Measurements from ENCODE around the gene PYROXD2.

Gene PYROXD2

DNA sequence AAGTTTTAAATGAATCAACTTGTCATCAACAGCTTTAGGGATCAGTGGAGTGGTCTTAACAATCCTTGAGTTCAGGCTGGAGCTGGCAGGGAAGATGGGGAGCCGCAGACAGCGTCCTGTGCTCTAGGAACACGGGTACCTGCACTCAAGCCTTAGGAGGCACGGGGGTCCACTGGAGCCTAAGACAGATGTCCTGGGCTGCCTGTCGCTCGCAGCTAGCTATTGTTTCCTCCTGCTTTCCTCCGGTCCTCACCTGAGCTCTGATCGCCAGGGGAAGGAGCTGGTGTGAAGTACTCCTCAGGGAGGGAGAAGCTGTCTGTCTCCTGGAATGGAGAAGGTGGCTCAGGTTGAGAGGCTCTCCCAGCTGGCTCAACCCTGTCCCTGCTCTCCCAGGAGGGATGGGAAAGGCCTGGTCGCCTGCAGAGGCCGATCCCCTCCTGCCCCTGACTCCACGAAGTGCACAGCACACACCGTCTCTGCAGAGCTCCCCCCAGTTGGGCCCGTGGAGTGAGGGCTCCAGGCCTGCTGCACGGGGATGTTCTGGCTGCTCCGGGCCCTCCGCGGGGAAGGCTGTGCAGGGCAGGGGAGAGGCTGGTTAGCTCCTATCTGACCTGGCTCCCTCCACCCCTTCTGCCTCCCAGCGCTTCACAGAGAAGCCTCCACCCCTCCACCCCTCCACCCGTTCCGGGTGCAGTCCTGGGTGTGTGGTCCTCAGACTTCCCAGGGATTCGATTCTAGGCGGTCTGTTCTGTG is 14.5 kb upstream of the PYROXD2 start:
- Histone ChIP-seq H3K9me3 (ENCODE audit: low read length) (peaks cover 19% of the 10 kb centered on the region), H3K4me3 (ENCODE audit: low read length) (no peak overlapping the region), H3K4me1 (ENCODE audit: insufficient read depth, low read length) (no peaks in the 10 kb centered on the region), H3K36me3 (ENCODE audit: insufficient read depth, low read length) (peaks cover 51% of the 10 kb centered on the region), H3K27me3 (ENCODE audit: insufficient read depth, low read length) (no peaks in the 10 kb centered on the region), H2AFZ (ENCODE audit: low read depth, low read length) (no peak overlapping the region)

DNA sequence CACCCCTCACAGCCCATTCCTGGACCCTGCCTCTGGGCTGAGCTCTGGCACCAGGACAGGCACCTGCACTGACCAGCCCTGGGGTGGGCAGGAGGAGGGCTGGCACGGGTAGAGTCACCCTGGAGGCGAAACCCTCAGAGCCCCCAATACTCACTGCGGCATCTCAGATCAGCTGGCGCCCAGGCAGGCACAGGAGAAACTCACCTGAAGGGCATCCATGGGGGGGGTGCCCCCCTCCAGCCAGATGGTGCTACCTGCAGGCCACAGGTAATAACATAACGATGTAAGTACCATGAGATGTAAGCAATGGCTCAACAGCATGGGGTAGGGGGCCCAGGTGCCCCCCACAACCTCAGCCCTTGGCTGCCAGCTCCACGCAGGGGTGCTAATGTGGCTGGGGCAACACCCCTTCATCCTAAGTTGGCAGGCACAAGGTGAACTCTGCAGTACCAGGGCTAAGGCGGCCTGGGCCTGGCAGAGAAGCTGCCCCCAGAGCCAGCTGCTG is 12.1 kb upstream of the PYROXD2 start:
- H3K9me3 ChIP-seq (ENCODE audit: low read length) = peaks cover 6% of the 10 kb centered on the region
- H3K4me1 ChIP-seq (ENCODE audit: insufficient read depth, low read length) = no peaks in the 10 kb centered on the region
- peaks cover 39% of the 10 kb centered on the region for H3K36me3 ChIP-seq (ENCODE audit: insufficient read depth, low read length)
- H3K27me3 ChIP-seq (ENCODE audit: insufficient read depth, low read length) = no peaks in the 10 kb centered on the region
- H2AFZ ChIP-seq (ENCODE audit: low read depth, low read length) = no peak overlapping the region
- no peak overlapping the region for H3K4me3 ChIP-seq (ENCODE audit: low read length)

DNA sequence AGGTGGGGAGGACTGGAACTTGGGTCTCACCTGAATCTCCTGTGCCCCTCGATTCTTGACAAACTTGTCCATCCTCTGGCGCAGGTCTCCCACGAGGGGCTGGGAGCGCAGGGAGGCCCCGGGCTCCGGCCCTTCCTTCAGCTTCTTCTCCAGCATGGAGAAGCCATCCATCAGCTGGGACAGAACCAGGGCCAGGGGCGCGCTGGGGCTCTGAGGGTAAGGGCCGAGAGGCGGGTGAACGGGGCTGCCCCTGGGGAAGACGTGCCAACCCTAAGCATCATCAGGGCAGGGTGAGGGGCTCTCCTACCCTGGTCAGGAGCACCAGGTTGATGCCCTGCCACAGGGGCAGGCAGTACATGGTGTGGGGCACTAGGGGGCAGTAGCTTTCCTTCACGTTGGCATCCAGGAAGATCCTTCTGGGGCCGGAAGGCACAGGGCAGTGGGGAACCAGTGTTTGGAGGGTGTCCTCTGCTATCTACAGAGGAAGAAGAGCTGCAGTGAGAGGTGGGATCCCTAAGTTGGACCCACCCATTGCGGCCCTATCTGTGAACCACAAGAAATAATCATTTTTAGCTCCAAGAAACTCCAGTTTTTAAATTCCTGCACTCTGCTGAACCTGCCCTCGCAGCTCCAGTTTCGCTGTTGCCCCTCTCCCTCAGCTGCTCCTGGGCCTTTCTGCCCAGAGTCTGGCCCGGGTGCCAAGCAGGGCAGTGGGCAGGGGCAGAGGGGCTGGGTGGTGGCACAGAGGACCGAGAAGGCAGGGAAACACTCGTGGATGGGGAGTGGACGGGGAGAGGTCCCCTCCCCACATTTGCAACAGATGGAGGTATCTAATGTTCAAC is 10.8 kb upstream of the PYROXD2 start:
- Histone ChIP-seq H3K4me1 (ENCODE audit: insufficient read depth, low read length) (no peaks in the 10 kb centered on the region), H3K27me3 (ENCODE audit: insufficient read depth, low read length) (no peaks in the 10 kb centered on the region), H3K36me3 (ENCODE audit: insufficient read depth, low read length) (peaks cover 27% of the 10 kb centered on the region), H3K4me3 (ENCODE audit: low read length) (no peak overlapping the region), H2AFZ (ENCODE audit: low read depth, low read length) (no peak overlapping the region), H3K9me3 (ENCODE audit: low read length) (no peaks in the 10 kb centered on the region)

DNA sequence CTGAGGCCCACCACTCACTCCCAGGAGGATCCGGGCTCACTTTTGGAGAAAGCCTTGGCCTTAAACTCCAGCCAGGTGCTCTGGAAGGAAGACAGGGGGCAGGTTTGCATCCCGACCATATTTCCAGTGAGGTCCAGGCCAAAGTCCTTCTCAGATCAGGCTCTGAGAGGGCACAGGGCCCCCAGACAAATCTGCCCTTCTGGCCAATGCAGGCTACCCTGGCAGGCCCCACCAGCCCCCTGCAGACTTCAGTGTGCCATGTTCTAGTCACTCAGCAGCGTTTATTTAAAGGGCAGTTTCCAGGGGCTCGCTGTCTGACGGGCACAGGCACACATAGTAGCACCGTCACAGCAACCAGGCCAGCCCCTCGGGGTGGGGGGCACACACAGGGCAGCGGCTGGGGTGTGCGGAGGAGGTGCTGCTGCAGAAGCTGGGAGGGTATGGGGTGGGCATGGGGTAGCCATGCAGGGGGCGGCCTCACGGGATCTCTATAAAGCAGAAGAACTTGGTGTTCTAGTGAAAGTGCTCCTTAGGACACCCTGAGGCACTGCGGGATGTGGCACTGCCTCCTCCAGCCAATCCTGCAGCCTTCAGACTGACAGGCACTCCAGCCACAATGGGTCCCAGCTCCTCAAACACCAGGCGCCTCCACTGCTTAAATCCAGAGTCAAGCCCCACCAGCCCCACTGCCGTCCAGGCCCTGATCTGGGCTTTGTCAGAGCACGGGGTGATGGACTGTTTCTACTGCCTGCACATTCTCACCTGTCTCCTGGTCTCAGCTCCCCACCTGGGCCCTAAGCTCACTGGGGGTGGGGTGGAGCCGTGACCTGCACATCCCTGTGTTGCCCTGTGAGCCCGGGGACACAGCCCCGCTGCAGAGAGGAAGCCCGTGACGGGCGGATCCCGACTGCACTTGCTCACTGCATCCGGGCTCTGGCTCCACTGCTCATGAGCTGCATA is 9.6 kb upstream of the PYROXD2 start:
- no peaks in the 10 kb centered on the region for H3K4me1 ChIP-seq (ENCODE audit: insufficient read depth, low read length)
- H3K4me3 ChIP-seq (ENCODE audit: low read length) = no peak overlapping the region
- H2AFZ ChIP-seq (ENCODE audit: low read depth, low read length) = no peak overlapping the region
- H3K9me3 ChIP-seq (ENCODE audit: low read length) = no peaks in the 10 kb centered on the region
- no peaks in the 10 kb centered on the region for H3K27me3 ChIP-seq (ENCODE audit: insufficient read depth, low read length)
- peaks cover 19% of the 10 kb centered on the region for H3K36me3 ChIP-seq (ENCODE audit: insufficient read depth, low read length)

DNA sequence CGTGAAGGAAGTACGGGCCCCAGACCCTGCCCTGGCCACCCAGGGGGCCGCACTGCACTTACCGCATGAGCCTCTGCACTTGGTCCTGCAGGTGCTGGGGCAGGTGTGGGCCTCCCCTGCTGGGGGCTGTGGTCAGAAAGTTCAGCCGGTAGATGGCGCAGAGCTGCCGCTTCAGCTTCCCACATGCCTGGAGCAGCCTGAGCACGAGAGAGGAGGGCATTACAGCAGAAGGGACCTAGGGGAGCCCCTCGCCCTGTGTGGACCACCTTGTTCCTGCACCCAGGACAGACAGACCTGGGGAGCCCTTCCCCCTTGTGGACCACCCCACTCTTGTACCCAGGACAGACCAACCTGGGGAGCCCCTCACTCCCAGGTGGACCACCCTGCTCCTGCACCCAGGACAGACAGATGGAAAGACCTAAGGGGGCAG is 8.7 kb upstream of the PYROXD2 start:
- Histone ChIP-seq H2AFZ (ENCODE audit: low read depth, low read length) (no peak overlapping the region), H3K27me3 (ENCODE audit: insufficient read depth, low read length) (no peaks in the 10 kb centered on the region), H3K4me1 (ENCODE audit: insufficient read depth, low read length) (no peaks in the 10 kb centered on the region), H3K9me3 (ENCODE audit: low read length) (no peaks in the 10 kb centered on the region), H3K4me3 (ENCODE audit: low read length) (no peak overlapping the region), H3K36me3 (ENCODE audit: insufficient read depth, low read length) (peaks cover 16% of the 10 kb centered on the region)

DNA sequence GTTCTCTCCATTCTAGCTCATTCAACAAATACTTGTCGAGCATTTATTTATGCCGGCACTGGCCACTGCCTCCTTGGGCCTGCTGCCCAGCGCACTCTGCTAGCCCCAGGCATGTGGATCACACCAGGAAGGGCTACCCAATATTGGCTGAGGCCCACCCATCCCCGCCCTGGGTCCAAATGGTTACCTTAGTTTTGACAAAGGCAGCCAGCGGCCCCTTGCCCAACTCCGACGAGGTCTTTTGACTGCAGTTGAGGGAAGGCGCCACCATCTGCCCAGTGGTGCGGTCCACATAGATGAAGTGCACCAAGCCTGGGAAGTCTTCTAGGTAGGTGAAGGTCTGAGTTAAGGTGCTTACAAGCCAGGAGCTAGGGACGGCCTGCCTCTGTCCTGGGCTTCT is 7.2 kb upstream of the PYROXD2 start:
- no peak overlapping the region for H2AFZ ChIP-seq (ENCODE audit: low read depth, low read length)
- H3K4me1 ChIP-seq (ENCODE audit: insufficient read depth, low read length) = no peaks in the 10 kb centered on the region
- peaks cover 15% of the 10 kb centered on the region for H3K36me3 ChIP-seq (ENCODE audit: insufficient read depth, low read length)
- H3K4me3 ChIP-seq (ENCODE audit: low read length) = no peak overlapping the region
- H3K9me3 ChIP-seq (ENCODE audit: low read length) = no peaks in the 10 kb centered on the region
- H3K27me3 ChIP-seq (ENCODE audit: insufficient read depth, low read length) = no peaks in the 10 kb centered on the region

DNA sequence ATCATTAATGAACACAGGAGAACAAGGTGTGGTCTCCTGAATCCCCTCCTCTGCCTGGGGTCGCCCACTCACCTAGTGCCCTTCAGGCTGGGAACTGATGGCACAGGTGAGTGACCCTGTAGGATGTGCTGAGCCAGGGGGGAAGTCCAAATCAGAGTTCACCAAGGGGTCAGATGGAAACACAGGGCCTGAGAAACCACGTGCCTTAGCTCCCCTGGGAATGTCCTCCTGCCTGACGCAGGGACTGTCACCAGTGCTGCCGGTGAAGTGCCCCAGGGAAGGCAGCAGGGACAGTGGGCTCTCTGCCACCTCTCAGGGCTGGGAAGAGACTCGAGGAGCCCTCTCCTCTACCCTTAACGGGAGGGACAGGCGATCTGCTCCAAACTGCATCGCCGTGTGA is 5.8 kb upstream of the PYROXD2 start:
- Histone ChIP-seq H3K36me3 (ENCODE audit: insufficient read depth, low read length) (peaks cover 11% of the 10 kb centered on the region), H3K27me3 (ENCODE audit: insufficient read depth, low read length) (no peaks in the 10 kb centered on the region), H3K4me1 (ENCODE audit: insufficient read depth, low read length) (no peaks in the 10 kb centered on the region), H3K4me3 (ENCODE audit: low read length) (no peak overlapping the region), H3K9me3 (ENCODE audit: low read length) (no peaks in the 10 kb centered on the region), H2AFZ (ENCODE audit: low read depth, low read length) (no peak overlapping the region)

DNA sequence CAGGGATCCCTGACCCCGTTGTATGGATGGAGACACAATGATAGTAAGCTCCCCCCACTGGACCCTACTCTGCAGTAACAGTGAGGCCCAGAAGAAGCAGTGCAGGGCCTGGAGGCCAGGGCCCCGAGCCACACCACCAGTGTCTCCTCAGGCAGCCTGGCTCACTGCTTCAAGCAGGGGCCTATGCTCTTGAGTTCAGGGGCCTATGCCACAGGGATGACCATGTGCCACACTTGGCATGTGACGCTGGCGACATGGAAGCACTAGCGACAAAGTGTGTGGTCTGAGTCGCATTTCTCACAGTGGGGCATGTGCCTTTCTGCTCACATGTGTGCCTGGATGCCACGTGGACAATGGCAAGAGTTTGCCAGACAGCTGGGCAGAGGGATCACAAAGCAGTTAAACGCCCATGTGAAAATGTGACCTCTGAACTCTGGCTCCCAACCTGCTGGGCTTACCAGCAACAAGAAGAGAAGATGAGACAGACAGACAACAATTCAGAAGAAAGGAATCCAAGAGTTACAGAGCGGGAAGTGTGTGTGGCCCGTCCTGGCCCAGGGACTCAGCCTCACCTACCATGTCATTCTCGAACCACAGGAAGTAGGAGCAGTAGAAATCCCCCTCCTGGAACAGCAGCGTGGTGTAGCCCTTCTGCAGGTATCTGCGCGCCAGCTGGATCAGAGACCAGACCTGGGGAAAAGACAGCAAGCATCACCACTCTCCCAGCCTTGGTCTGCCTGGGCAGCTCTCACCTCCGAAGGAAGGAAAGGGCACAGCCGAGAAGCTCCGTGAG is 4.7 kb upstream of the PYROXD2 start:
- H3K27me3 ChIP-seq (ENCODE audit: insufficient read depth, low read length) = no peaks in the 10 kb centered on the region
- H3K9me3 ChIP-seq (ENCODE audit: low read length) = no peaks in the 10 kb centered on the region
- H3K36me3 ChIP-seq (ENCODE audit: insufficient read depth, low read length) = peaks cover 11% of the 10 kb centered on the region
- no peak overlapping the region for H2AFZ ChIP-seq (ENCODE audit: low read depth, low read length)
- H3K4me3 ChIP-seq (ENCODE audit: low read length) = no peak overlapping the region
- H3K4me1 ChIP-seq (ENCODE audit: insufficient read depth, low read length) = no peaks in the 10 kb centered on the region

DNA sequence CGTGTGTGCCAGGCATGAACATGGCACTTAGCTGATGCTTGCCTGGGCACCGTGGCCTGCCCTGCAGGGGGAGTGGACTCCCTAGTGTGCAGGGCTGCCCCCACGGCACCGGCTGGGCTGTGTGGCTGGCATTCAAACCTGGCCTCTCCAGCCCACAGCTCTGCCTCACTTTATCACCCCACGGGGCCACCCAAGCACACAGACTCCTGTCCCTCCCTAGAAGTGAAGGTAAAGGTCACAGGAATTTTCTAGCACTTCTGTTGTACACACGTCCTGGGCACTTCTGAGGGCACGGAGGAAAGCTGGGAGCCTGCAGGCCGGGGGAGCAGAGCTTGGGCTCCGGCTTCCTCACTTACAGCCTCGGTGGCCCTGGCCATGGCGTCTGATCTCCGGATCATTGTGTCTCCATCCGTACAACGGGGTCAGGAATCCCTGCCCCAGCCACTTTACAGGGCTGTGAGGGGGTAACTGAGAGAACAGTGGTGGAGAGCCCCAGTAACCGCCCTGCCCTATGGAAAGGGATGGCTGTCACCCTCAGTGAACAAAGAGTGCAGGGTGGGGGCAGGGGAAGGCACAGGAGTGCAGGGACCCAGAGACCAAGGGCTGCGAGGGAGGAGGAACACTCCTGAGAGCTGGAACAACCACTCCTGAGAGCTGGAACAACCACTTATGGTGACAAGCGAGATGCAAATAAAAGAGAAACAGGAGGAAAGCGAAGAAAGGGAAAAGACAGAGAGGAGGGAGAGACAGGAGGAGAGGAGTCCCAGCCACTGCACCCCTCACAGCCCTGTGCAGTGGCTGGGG is 3.9 kb upstream of the PYROXD2 start:
- peaks cover 11% of the 10 kb centered on the region for H3K36me3 ChIP-seq (ENCODE audit: insufficient read depth, low read length)
- H3K4me3 ChIP-seq (ENCODE audit: low read length) = no peak overlapping the region
- peaks cover 3% of the 10 kb centered on the region for H3K4me1 ChIP-seq (ENCODE audit: insufficient read depth, low read length)
- no peaks in the 10 kb centered on the region for H3K27me3 ChIP-seq (ENCODE audit: insufficient read depth, low read length)
- H3K9me3 ChIP-seq (ENCODE audit: low read length) = no peaks in the 10 kb centered on the region
- H2AFZ ChIP-seq (ENCODE audit: low read depth, low read length) = no peak overlapping the region

DNA sequence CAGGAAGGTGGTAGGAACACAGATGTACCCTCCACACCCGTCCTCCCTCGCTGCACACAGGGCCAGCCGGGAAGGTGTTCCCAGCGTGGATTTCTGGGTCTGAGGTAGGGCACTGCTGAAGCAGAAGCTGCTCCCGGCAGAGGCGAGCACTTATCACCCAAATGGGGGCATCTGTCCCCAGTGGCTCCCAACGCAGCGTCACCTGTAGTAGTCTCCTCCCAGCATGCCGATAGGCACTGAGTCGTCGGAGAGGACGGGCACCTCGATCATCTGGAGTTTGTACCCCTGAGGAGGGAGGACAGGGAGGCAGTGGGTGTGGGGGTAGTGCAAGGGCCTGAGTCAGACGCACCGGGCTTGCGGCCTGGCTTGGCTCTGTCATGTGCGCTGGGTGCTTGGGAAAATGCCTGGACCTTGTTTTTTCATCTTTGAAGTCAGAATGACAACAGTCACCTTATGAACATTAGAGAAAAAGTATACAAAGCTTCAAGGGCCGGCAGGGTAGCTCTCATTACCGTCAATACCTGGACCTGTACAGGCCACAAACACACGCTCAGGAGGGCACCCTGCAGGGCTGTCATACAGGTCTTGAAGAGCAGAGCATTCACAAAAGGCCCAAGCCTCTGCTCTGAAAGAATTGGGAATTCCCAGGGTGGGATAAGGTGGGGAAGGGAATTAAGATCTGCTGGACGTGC is 3.1 kb upstream of the PYROXD2 start:
- H3K4me1 ChIP-seq (ENCODE audit: insufficient read depth, low read length) = peaks cover 3% of the 10 kb centered on the region
- H3K9me3 ChIP-seq (ENCODE audit: low read length) = no peaks in the 10 kb centered on the region
- peaks cover 11% of the 10 kb centered on the region for H3K36me3 ChIP-seq (ENCODE audit: insufficient read depth, low read length)
- H3K27me3 ChIP-seq (ENCODE audit: insufficient read depth, low read length) = no peaks in the 10 kb centered on the region
- H2AFZ ChIP-seq (ENCODE audit: low read depth, low read length) = no peak overlapping the region
- no peak overlapping the region for H3K4me3 ChIP-seq (ENCODE audit: low read length)

DNA sequence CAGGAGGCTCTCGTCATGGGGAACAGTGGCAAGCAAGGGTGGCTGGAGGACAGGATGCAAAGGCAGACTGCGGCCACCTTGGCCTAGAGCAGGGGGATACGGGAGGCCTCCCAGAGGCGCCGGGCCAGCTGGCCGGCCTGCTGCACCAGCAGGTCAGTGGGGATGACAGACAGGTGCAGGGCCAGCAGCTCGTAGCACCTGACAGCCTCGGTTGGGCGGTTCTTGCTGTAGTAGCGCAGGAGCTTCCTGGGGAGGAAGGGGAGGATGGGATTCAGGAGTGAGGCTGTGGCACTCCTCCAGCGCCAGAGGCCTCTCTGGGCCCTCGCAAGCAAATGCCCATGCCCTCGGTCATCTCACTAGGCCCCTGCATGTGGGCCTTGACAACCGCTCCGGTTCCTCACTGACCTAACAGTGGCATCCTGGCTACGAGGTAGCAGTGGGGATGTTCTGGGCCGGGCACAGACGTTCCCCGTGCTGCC is 2.5 kb upstream of the PYROXD2 start:
- Histone ChIP-seq H3K27me3 (ENCODE audit: insufficient read depth, low read length) (no peaks in the 10 kb centered on the region), H3K4me1 (ENCODE audit: insufficient read depth, low read length) (peaks cover 3% of the 10 kb centered on the region), H3K36me3 (ENCODE audit: insufficient read depth, low read length) (peaks cover 11% of the 10 kb centered on the region), H2AFZ (ENCODE audit: low read depth, low read length) (no peak overlapping the region), H3K9me3 (ENCODE audit: low read length) (no peaks in the 10 kb centered on the region), H3K4me3 (ENCODE audit: low read length) (no peak overlapping the region)
